ENCODE measurements around the gene ANAPC10.
"Not testable (repeated sequence)": the region's sequence is repeated elsewhere in the genome, so short reads cannot be mapped to it uniquely, and the experiment has no call there.

The ANAPC10 gene

GRCh38 chr4:145003675-145004074, 94.3 kb downstream of the ANAPC10 start:
- no peak for DNase-seq (ENCODE audit: low read depth in 3 of 3)

GRCh38 chr4:145001635-145002034, 96.4 kb downstream of the ANAPC10 start:
- no peak for DNase-seq (ENCODE audit: low read depth in 3 of 3)

GRCh38 chr4:145000656-145001055, 97.3 kb downstream of the ANAPC10 start:
- DNase-seq (ENCODE audit: low read depth in 3 of 3): not testable (repeated sequence)

GRCh38 chr4:144989306-144989705, 108.7 kb downstream of the ANAPC10 start:
- no peak for DNase-seq (ENCODE audit: low read depth in 3 of 3)

- DNase-seq (ENCODE audit: low read depth in 3 of 3): no peak
Observed at GRCh38 chr4:144985531-144985930, 112.5 kb downstream of the ANAPC10 start.

GRCh38 chr4:144985014-144985413, 113.0 kb downstream of the ANAPC10 start:
- no peak for DNase-seq (ENCODE audit: low read depth in 3 of 3)

- no peak for DNase-seq (ENCODE audit: low read depth in 3 of 3)
Observed at GRCh38 chr4:144984241-144984640, 113.8 kb downstream of the ANAPC10 start.

- DNase-seq (ENCODE audit: low read depth in 3 of 3): no peak
Observed at GRCh38 chr4:144975718-144976117, 122.3 kb downstream of the ANAPC10 start.

- no peak for DNase-seq (ENCODE audit: low read depth in 3 of 3)
Observed at GRCh38 chr4:144970597-144970996, 127.4 kb downstream of the ANAPC10 start.

- DNase-seq (ENCODE audit: low read depth in 3 of 3): no peak
Observed at GRCh38 chr4:144969821-144970220, 128.2 kb downstream of the ANAPC10 start.

GRCh38 chr4:144968606-144969005, 129.4 kb downstream of the ANAPC10 start:
- no peak for DNase-seq (ENCODE audit: low read depth in 3 of 3)

GRCh38 chr4:144967161-144967560, 130.8 kb downstream of the ANAPC10 start:
- DNase-seq (ENCODE audit: low read depth in 3 of 3): no peak

GRCh38 chr4:144962300-144962699, 135.7 kb downstream of the ANAPC10 start:
- DNase-seq (ENCODE audit: low read depth in 3 of 3): no peak

- no peak for DNase-seq (ENCODE audit: low read depth in 3 of 3)
Observed at GRCh38 chr4:144955104-144955503, 142.9 kb downstream of the ANAPC10 start.

- no peak for DNase-seq (ENCODE audit: low read depth in 3 of 3)
Observed at GRCh38 chr4:144954230-144954629, 143.8 kb downstream of the ANAPC10 start.

- DNase-seq (ENCODE audit: low read depth in 3 of 3): no peak
Observed at GRCh38 chr4:144948421-144948820, 149.6 kb downstream of the ANAPC10 start.

- no peak for DNase-seq (ENCODE audit: low read depth in 3 of 3)
Observed at GRCh38 chr4:144948009-144948408, 150.0 kb downstream of the ANAPC10 start.
